Activated CD4-positive, alpha-beta T cell treated with anti-CD3 and anti-CD28 coated beads for 36 hours (primary cell): ENCODE results near the gene TBX19. TPM values are rescaled to one million over a fixed set of nuclear protein-coding genes. Genes with fewer than 3 reads are reported as not detected.
A peak's percentile ranks its signal among the peaks of the same experiment; 100 is the strongest.

Experiments
- ATAC-seq: fragments of 200-7000 bp; cut with Tn5 transposase; one replicate; pipeline ENCODE4 v1.10.0; 2021; ENCODE audit warnings: mild to moderate bottlenecking, moderate library complexity
- CTCF ChIA-PET: fragments of 350-600 bp; sonication (Branson Sonifier 250); formaldehyde crosslinking; loops from one replicate; lab custom pipeline; 2021; ENCODE audit warnings: antibody characterized with exemption; lab: Charles Lee
- POLR2A ChIA-PET: fragments of 350-600 bp; sonication (Branson Sonifier 250); formaldehyde crosslinking; loops from one replicate; lab custom pipeline; 2021; ENCODE audit warnings: antibody characterized with exemption, inconsistent platforms; lab: Charles Lee
- DNase-seq: peaks from one replicate; pipeline ENCODE4 v3.0.0-alpha.2; 2020
- H3K27ac Mint-ChIP-seq: one replicate; pipeline ENCODE4 v1.8.0; 2021; ENCODE audit warnings: mixed read lengths
- H3K27me3 Mint-ChIP-seq: one replicate; pipeline ENCODE4 v1.8.0; 2021; ENCODE audit warnings: mixed read lengths
- H3K36me3 Mint-ChIP-seq: one replicate; pipeline ENCODE4 v1.8.0; 2021; ENCODE audit warnings: low read depth, mixed read lengths
- H3K4me1 Mint-ChIP-seq: one replicate; pipeline ENCODE4 v1.8.0; 2021; ENCODE audit warnings: mixed read lengths
- H3K4me3 Mint-ChIP-seq: one replicate; pipeline ENCODE4 v1.8.0; 2021; ENCODE audit warnings: mild to moderate bottlenecking, moderate library complexity, mixed read lengths
- H3K9me3 Mint-ChIP-seq: one replicate; pipeline ENCODE4 v1.8.0; 2021; ENCODE audit warnings: low read depth, mixed read lengths
- intact Hi-C, 2 experiments: fragments of 100-400 bp; cut with DNase I in 1 of 2; cut with micrococcal nuclease in 1 of 2; formaldehyde crosslinking; loops; one replicate each; pipeline versions ENCODE4 v1.14.2 to v1.15.1; 2022 to 2024; cut with DNase I, micrococcal nuclease
- total RNA-seq, 2 experiments: library from RNA; stranded (reverse); gene quantifications; one replicate each; pipeline ENCODE4 v1.2.3, GENCODE V29; 2021

TBX19 gene
- total RNA-seq, 2 experiments from 2014 or later: 2.5 to 2.6 TPM

GRCh38 chr1:168360151-168361021 lies 79.7 kb downstream of the TBX19 start:
- Mint-ChIP-seq H3K36me3 (no peaks in the 10 kb centered on the region), H3K27ac (no peak overlapping the region), H3K4me3 (no peak overlapping the region), H3K9me3 (no peaks in the 10 kb centered on the region), H3K4me1 (peaks cover 40% of the 10 kb centered on the region), H3K27me3 (no peaks in the 10 kb centered on the region)
- POLR2A ChIA-PET: interaction anchor here (0.9 kb wide), 1 partner anchor 20 kb away, joined by 3 read pairs; no protein-coding TSS in a partner anchor
- DNase-seq (peak; percentile 67), ATAC-seq (peak; percentile 40)
- CTCF ChIA-PET: interaction anchor here (1.4 kb wide), 1 partner anchor 18 kb away, joined by 9 read pairs; no protein-coding TSS in a partner anchor
- intact Hi-C loops: loop anchor here in 1 of 2 experiments (5.0 kb wide), 2 partner anchors 62 to 123 kb away; no protein-coding TSS in a partner anchor

GRCh38 chr1:168361252-168361651 lies 80.6 kb downstream of the TBX19 start:
- ATAC-seq: no peak
- intact Hi-C loops: loop anchor here in 1 of 2 experiments (5.0 kb wide), 2 partner anchors 61 to 124 kb away; no protein-coding TSS in a partner anchor
- no peak overlapping the region for H3K4me3 Mint-ChIP-seq
- no peaks in the 10 kb centered on the region for H3K9me3 Mint-ChIP-seq
- CTCF ChIA-PET: no interaction called here
- no peak for DNase-seq
- no peaks in the 10 kb centered on the region for H3K36me3 Mint-ChIP-seq
- POLR2A ChIA-PET: no interaction called here
- peaks cover 2% of the 10 kb centered on the region for H3K27me3 Mint-ChIP-seq
- H3K4me1 Mint-ChIP-seq: peaks cover 40% of the 10 kb centered on the region
- H3K27ac Mint-ChIP-seq: no peak overlapping the region

GRCh38 chr1:168362991-168363390 lies 82.3 kb downstream of the TBX19 start:
- Mint-ChIP-seq H3K4me3 (peak overlapping the region; percentile 25), H3K4me1 (peaks cover 40% of the 10 kb centered on the region), H3K27ac (peak overlapping the region; percentile 66), H3K27me3 (peaks cover 2% of the 10 kb centered on the region), H3K9me3 (no peaks in the 10 kb centered on the region), H3K36me3 (no peaks in the 10 kb centered on the region)
- intact Hi-C loops: loop anchor here in 1 of 2 experiments (1.0 to 5.0 kb wide), 3 partner anchors 21 to 126 kb away; no protein-coding TSS in a partner anchor
- POLR2A ChIA-PET: no interaction called here
- peak; percentile 63 for DNase-seq
- CTCF ChIA-PET: interaction anchor here (0.7 to 5.2 kb wide), 7 partner anchors 9 to 128 kb away, joined by 3 to 97 read pairs (median 3); no protein-coding TSS in a partner anchor
- peak; percentile 94 for ATAC-seq

Other genes with a start within 250 kb of the TBX19 start
- gene GPR161, start 143.9 kb upstream of the TBX19 start, total RNA-seq: under 1 TPM; 0.42 to 0.59 TPM
- 10 to 100 TPM; 52.5 to 57.5 TPM for gene TIPRL, start 101.9 kb upstream of the TBX19 start, total RNA-seq
- 10 to 100 TPM; 25.2 to 42.3 TPM for gene SFT2D2, start 54.9 kb upstream of the TBX19 start, total RNA-seq